HuH-7.5 (cell line): ENCODE results near the gene DDOST.
A peak's percentile ranks its signal among the peaks of the same experiment; 100 is the strongest.
"Not testable (repeated sequence)": the region's sequence is repeated elsewhere in the genome, so short reads cannot be mapped to it uniquely, and the experiment has no call there.

Experiments used
- DNase-seq: peaks from one replicate; pipeline ENCODE4 v3.0.0; 2011; ENCODE audit warnings: low spot score

The DDOST gene

GRCh38 chr1:20691872-20692271 lies 30.7 kb upstream of the DDOST start:
- DNase-seq, result no peak

- DNase-seq, result no peak
Observed at GRCh38 chr1:20689645-20690056, 28.5 kb upstream of the DDOST start.

GRCh38 chr1:20686883-20687725 lies 25.9 kb upstream of the DDOST start:
- DNase-seq, result no peak

GRCh38 chr1:20685741-20686140 lies 24.6 kb upstream of the DDOST start:
- DNase-seq, result no peak

- DNase-seq, result no peak
Observed at GRCh38 chr1:20685099-20685662, 24.0 kb upstream of the DDOST start.

- no peak for DNase-seq
Observed at GRCh38 chr1:20684651-20685050, 23.5 kb upstream of the DDOST start.

GRCh38 chr1:20684050-20684620 lies 23.0 kb upstream of the DDOST start:
- DNase-seq, result no peak

GRCh38 chr1:20683614-20684013 lies 22.4 kb upstream of the DDOST start:
- DNase-seq, result no peak

GRCh38 chr1:20682571-20683236 lies 21.5 kb upstream of the DDOST start:
- no peak for DNase-seq

GRCh38 chr1:20681999-20682398 lies 20.8 kb upstream of the DDOST start:
- no peak for DNase-seq

GRCh38 chr1:20680269-20680668 lies 19.1 kb upstream of the DDOST start:
- DNase-seq, result no peak

GRCh38 chr1:20678599-20678998 lies 17.4 kb upstream of the DDOST start:
- no peak for DNase-seq

- DNase-seq, result not testable (repeated sequence)
Observed at GRCh38 chr1:20673626-20674025, 12.5 kb upstream of the DDOST start.

- no peak for DNase-seq
Observed at GRCh38 chr1:20672265-20672632, 11.1 kb upstream of the DDOST start.

GRCh38 chr1:20670936-20671335 lies 9.8 kb upstream of the DDOST start:
- DNase-seq, result no peak

GRCh38 chr1:20668581-20668980 lies 7.4 kb upstream of the DDOST start:
- DNase-seq, result no peak

GRCh38 chr1:20666804-20667203 lies 5.6 kb upstream of the DDOST start:
- peak; percentile 29 for DNase-seq

- DNase-seq, result no peak
Observed at GRCh38 chr1:20666146-20666545, 5.0 kb upstream of the DDOST start.

- no peak for DNase-seq
Observed at GRCh38 chr1:20665726-20666125, 4.6 kb upstream of the DDOST start.

GRCh38 chr1:20663969-20664715 lies 3.0 kb upstream of the DDOST start:
- no peak for DNase-seq

- no peak for DNase-seq
Observed at GRCh38 chr1:20663365-20663764, 2.2 kb upstream of the DDOST start.

GRCh38 chr1:20662110-20662475 lies 924 bp upstream of the DDOST start:
- no peak for DNase-seq
